ENCODE data around the gene KRT77.

The KRT77 gene

DNA sequence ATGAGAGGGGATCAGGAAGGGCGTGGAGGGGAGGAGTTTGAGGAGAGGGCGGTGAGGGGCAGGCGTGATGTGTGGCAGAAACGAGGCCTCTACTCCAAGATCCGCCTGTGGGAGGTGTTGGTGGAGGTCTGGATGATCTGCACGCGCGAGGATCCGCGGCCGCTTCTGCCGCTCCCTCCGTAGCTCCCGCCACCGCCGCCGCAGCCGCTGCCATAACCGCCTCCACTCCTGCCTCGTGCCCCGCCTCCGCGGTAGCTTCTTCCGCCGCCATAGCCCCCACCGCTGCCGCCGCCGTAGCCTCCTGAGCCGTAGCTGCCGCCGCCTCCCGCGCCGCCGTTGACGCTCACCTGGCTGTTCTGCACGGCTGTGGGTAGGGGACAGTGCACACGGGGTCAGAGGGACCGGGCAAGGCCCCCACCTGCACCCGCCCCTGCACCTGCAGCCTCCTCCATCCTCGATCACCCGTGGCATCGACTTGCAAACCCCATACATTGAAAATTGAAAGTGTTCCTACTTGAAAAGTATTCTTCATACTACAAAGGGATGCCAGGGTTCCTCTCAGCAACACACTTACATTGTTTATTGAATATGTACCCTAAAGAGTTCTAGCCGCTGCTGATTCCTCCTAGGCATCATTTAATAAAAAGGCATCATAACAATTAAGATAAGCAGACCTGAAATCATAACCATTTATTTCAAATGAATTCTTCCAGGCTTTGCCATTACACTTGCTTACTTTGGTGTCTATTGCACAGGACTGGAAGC, 12.1 kb downstream of the KRT77 start:
- peak; percentile 44 for DNase-seq

- no peak for DNase-seq
These were observed 12.8 kb downstream of the KRT77 start for GRCh38 chr12:52690351-52691075.

DNA sequence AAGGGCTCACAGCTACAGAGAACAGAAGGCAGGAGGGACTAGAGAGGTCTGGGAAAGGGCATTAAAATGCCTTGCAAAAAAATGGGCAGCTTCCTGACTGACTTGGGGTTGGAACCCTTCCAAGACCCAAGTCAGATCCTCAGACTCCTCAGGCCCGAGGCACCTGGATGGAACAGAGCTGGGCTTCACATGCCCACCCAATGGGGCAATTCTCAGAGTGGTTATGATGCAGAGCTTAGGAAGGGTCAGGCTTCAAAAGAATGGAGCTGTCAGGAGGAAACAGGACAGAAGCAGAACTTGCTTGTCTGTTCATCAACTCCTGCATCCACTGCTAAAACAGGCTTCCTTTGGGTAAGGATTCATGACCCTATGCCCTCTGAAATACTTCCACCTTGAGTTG, 13.4 kb downstream of the KRT77 start:
- DNase-seq: no peak

GRCh38 chr12:52689239-52689638, 14.1 kb downstream of the KRT77 start:
- DNase-seq: no peak

- no peak for DNase-seq
These were observed 14.8 kb downstream of the KRT77 start for GRCh38 chr12:52688481-52688880.

- DNase-seq: no peak
These were observed 15.6 kb downstream of the KRT77 start for GRCh38 chr12:52687497-52688385.

DNA sequence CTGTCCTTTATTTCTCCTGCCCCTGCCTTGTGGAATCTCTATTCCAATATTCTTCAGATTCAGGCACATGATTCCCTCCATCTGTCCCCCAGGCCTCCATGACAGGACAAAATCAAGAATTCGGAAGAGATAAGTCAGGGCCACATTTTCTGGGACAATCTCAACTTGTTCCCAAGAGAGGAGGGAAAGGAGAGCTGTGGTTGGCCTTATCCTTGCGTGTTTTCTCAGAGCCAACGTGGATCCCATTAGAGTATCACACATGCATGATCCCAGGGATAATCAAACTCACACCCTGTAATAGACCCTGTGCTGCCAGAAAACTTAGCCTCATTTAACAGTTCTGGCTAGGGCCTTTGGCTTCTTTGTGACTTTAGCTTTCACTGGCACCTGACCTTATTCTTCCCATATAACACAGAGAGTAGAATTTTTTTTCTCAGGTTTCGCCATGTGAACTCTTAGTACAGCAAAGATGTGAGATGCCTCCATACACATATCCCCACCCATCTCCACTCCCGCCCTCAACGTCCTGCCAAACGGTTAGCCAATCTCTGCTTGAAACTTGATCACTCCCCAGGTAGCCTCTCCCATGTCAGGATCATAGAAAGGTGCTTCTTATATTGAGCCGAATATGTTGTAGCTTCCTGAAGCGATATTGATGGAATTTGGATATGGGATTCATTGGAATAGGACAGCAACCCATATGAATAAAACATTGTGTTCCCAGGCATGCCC, 16.4 kb downstream of the KRT77 start:
- DNase-seq: no peak

DNA sequence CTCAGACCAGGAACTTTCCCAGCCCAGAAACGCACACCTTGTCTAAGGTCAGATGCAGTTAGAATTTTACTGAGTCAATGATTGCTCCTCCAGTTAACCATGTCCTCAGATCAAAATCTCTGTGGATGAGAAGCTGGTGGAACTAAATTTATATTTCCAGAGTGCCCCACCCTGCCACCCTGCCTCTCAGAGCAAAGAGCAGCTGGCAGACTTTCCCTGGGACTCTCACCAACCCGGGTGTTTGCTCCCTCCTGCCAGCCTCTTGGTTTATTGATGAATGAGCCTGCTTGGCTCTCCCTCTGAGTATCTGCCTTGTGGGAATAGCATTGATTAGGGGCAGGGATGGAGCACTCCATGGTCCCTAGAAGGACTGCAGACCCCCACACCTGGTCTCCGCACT, 17.3 kb downstream of the KRT77 start:
- no peak for DNase-seq

DNA sequence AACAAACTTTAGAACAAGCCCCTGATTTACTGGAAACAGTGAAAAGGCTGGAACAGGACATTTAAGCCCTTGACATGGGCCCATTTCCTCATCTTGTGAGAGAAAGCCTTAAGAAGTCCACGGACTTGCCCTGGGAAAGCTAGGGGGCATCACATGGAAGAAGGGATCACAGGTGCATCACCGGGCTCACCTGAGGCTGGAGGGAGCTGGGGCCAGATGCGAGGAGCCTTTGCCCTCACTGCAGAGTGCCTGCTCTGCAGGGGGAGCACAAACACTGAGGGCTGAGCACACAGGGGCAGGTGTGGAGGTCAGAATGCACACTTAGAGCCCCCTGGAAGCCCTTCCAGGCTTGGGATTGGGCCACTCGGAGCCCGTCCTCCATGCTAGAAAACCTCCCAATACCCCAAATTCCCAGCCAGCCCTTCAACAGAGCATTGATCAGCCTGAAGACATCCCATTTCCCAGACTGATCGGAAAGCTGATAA, 17.9 kb downstream of the KRT77 start:
- DNase-seq: no peak

DNA sequence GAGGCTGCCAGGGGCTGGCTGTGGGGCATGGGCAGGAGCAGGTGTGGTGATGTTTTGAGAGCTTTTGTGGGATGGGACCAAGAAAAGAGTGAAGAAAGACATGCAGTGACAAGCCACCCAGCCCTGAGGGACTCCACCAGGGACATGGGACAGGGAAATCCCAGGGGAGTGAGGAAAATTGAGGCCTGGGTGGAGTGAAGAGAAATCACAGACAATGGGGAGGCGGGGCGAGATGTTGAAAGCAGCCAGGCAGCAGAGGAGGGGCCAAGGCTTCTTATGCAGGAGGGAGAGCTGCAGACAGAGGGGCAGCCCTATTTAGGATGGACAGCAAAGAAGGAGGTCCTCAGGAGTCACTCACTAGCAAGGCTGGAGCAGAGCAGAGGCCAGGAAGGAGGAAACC, 18.9 kb downstream of the KRT77 start:
- DNase-seq: no peak

DNA sequence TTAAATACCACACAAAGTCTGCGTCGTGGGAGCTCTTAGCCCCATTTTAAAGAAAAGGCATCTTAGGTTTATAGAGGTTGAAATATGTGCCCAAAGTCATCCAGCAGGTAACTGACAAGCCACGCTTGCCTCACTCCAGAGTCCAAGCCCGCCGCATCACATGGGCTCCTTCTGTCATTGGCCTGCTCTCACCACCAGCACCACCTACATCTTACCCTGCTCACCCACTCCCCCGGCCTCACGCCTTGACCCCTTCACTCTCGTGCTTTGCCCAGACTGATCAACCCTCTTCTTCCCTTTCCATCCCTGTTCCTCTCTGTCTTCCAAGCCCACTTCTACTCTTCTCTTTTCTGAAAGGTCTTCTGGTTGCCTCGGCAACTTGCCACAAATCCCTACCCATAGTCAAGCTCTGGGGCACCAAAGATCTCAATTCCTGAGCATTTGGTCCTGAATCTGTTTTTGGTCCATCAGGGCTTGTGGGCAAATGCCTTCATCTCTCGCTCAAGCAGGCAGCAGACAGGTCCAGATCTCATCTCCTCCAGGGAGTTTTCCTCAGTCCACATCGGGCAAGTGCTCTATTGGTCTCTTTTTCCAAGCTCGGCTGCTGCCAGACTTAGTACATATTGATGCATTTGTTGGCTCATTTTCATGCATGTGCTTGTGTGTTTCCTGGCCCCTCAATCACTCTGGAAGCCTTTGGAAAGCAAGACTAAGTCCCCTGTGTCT, 19.6 kb downstream of the KRT77 start:
- no peak for DNase-seq

DNA sequence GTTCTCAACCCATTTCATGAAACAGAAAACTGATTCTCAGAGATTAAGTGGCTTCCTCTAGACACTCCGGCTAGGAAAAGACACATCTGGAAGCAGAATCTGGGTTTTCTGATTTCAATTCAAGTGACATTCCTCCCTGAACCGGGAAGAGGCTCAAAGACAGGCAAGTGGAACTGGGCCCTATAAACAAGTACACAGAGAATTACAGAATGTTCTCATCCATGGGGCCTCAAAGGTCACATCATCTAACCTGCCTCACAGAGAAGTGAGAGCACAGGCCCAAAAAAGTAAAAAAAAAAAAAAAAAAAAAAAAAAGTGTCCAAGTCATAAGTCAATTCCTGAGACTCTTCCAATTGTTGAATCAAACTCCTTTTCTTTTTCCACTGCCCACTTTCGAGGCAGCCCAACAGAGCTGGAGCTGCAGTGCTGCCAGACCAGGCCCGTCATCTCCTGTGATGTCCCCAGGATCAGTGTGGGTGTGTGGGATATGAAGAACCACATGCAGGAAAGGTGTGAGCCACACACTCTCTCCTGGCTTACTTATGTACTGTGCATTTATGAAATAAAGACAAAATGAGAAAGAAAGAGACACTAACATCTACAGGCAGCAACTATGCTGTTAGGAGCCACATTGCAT, 20.3 kb downstream of the KRT77 start:
- no peak for DNase-seq

DNA sequence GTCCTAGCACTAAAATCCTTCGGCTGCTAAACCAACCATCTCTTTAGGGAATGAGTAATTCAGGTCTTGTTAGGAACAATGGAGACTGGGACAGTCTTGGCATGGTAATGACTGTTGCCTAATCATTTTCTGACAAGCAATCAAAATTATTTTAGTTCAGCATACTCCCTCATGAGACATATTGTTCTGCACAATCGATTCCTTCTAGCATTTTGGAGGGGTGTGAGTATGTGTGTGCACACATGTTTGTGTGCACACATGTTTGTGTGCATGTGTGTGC, 21.0 kb downstream of the KRT77 start:
- DNase-seq: no peak

- DNase-seq: peak; percentile 3
These were observed 21.6 kb downstream of the KRT77 start for GRCh38 chr12:52681526-52682380.

DNA sequence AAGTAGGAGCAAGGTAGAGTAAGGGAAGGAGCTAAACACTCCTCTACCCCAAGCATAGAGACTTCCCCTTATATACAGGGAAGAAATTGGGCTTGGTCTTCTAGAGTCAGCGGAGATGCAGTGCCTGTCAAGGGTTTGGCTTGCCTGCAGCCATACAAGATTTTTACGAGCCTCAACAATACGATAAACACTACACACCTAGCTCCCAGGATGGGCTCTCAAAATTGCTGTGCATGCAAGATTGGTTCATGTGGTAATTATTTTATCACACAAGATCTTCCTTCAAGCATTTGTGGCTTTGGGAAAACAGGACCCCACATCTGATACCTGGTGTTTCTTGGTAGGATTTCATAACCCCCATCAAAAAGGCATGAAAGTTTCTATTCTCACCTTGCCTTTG, 23.0 kb downstream of the KRT77 start, which contains the start of gene KRT1:
TSS of gene KRT1 (minus strand) at position 45 of the 400 bp plus-strand sequence. CDS start 59 bp downstream, outside the sequence.
- DNase-seq: no peak

DNA sequence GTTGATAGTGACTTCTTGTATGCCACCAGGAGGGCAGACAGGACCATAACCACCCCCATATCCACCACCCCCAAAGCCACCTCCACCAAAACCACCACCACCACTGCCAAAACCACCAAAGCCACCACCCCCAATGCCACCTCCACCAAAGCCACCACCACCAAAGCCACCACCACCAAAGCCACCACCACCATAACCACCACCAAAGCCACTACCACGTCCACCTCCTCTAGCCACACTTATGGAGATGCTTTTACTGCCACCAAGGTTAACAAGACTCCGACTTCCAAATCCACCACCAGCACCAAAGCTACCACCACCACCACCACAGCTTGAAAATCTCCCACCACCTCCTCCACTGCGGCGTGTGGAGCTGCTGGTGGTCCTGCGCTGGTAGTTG, 23.4 kb downstream of the KRT77 start:
- no peak for DNase-seq

- no peak for DNase-seq
These were observed 25.7 kb downstream of the KRT77 start for GRCh38 chr12:52677671-52678070.

DNA sequence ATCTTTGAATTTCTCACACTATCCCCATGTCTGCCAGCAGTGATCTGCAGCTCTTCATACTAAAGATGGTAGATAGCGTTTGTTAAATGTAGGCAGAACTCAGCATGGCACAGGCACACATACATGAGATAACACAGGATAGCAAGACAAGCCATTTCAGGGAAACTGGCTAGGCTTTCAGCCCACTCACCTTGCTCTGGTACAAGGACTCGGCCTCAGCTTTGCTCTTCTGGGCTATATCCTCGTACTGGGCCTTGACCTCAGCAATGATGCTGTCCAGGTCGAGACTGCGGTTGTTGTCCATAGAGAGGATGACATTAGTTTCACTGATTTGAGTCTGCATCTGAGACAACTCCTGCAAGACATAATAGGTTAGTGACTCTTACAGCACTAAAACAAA, 26.2 kb downstream of the KRT77 start:
- no peak for DNase-seq

- DNase-seq: no peak
These were observed 27.2 kb downstream of the KRT77 start for GRCh38 chr12:52676163-52676562.

DNA sequence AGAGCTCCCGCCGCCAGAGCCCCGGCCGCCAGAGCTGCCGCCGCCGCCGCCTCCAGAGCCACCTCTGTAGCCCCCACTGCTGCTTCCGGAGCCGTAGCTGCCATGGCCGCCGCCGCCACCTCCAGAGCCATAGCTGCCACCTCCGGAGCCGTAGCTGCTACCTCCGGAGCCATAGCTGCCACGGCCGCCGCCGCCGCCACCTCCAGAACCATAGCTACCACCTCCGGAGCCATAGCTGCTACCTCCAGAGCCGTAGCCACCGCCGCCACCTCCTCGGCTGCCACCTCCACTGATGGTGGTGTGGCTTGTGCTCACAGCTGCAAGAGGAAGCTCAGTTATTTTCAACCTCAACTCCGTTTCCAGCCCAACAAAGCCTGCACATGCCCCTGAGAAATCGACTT, 28.0 kb downstream of the KRT77 start:
- DNase-seq: no peak

DNA sequence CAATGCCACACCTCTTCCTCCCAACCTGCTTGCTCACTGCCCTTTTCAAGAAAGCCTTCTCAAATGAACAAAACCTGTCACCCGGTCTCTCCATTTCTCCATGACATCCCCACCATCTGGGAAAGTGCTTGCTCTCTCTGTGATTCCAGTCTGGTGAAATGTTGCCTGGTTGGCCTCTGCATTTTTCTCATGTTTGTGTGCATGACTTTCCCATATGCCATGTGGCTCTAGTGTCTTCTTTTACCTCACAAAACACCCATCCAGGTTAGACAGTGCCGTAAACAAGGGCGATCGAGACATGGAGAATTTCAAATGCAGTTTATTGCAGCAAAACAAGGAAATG, 28.9 kb downstream of the KRT77 start:
- no peak for DNase-seq

Data from stimulated activated CD4-positive, alpha-beta T cell treated with anti-CD3 and anti-CD28 coated beads, Interleukin-12 subunit alpha, Interleukin-12 subunit beta, amount 100 ng/mL, for 4 hours (primary cell).